ENCODE results near the gene PHF14.

Gene PHF14

GRCh38 chr7:11153694-11154093, 180.0 kb downstream of the PHF14 start:
- DNase-seq = no peak
- Histone ChIP-seq H3K9me3 (replicated peaks; ENCODE audit: insufficient read depth, low read length) (no peaks in the 10 kb centered on the region), H2AFZ (ENCODE audit: low read length) (no peak overlapping the region), H3K9me2 (replicated peaks; ENCODE audit: insufficient read depth, low read length) (no peaks in the 10 kb centered on the region), H3K4me2 (ENCODE audit: low read depth, low read length) (no peak overlapping the region), H3K4me3 (ENCODE audit: low read length) (no peak overlapping the region), H3K79me2 (ENCODE audit: low read length) (no peaks in the 10 kb centered on the region), H3K36me3 (replicated peaks; ENCODE audit: insufficient read depth, low read length) (no peaks in the 10 kb centered on the region), H3K27ac (ENCODE audit: low read length) (no peak overlapping the region), H3K9ac (ENCODE audit: low read length) (no peak overlapping the region), H3K4me1 (ENCODE audit: low read length) (no peaks in the 10 kb centered on the region), H3F3A (ENCODE audit: insufficient read depth, low read length) (no peaks in the 10 kb centered on the region), H3K27me3 (replicated peaks; ENCODE audit: insufficient read depth, low read length) (no peaks in the 10 kb centered on the region), H4K20me1 (ENCODE audit: insufficient read depth, low read length) (no peaks in the 10 kb centered on the region)
- TF ChIP-seq EZH2phosphoT487 (IDR thresholded peaks at IDR 0.05; ENCODE audit: low read length) (no peak), EZH2 (optimal IDR thresholded peaks at IDR 0.05; ENCODE audit: low read depth, low read length) (no peak), CTCF (IDR thresholded peaks at IDR 0.05; ENCODE audit: low read length) (no peak)

DNA sequence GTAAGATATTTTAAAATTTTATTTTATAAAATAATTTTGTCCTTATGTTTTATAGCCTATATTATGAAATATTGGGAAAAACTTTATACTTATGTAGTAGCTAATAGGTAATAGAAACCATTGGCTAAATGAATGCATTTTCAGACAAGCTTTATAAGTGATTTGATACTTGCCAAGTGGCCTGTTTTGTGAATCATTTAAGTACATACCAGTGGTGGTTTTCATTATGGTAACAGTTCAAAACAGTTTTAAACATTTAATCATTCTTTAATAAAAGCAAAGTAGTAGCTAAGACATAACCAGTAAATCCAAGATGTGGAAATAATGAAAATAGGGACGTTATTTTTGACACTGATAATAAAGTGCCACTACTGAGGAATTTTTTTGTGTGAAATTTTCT, 182.2 kb downstream of the PHF14 start:
- H3K36me3 ChIP-seq (replicated peaks; ENCODE audit: insufficient read depth, low read length) = no peaks in the 10 kb centered on the region
- no peaks in the 10 kb centered on the region for H3K4me1 ChIP-seq (ENCODE audit: low read length)
- no peak overlapping the region for H3K4me3 ChIP-seq (ENCODE audit: low read length)
- H3K9me2 ChIP-seq (replicated peaks; ENCODE audit: insufficient read depth, low read length) = no peaks in the 10 kb centered on the region
- H3K27me3 ChIP-seq (replicated peaks; ENCODE audit: insufficient read depth, low read length) = no peaks in the 10 kb centered on the region
- H3K9ac ChIP-seq (ENCODE audit: low read length) = no peak overlapping the region
- TF ChIP-seq EZH2 (optimal IDR thresholded peaks at IDR 0.05; ENCODE audit: low read depth, low read length) = no peak
- no peaks in the 10 kb centered on the region for H3K79me2 ChIP-seq (ENCODE audit: low read length)
- H3K9me3 ChIP-seq (replicated peaks; ENCODE audit: insufficient read depth, low read length) = no peaks in the 10 kb centered on the region
- H3K27ac ChIP-seq (ENCODE audit: low read length) = no peak overlapping the region
- DNase-seq = no peak
- H4K20me1 ChIP-seq (ENCODE audit: insufficient read depth, low read length) = no peaks in the 10 kb centered on the region
- H3K4me2 ChIP-seq (ENCODE audit: low read depth, low read length) = no peak overlapping the region
- no peaks in the 10 kb centered on the region for H3F3A ChIP-seq (ENCODE audit: insufficient read depth, low read length)
- H2AFZ ChIP-seq (ENCODE audit: low read length) = no peak overlapping the region

GRCh38 chr7:11161499-11161898, 187.8 kb downstream of the PHF14 start:
- H3K27ac ChIP-seq (ENCODE audit: low read length) = no peak overlapping the region
- H3K4me2 ChIP-seq (ENCODE audit: low read depth, low read length) = no peak overlapping the region
- H3K36me3 ChIP-seq (replicated peaks; ENCODE audit: insufficient read depth, low read length) = no peaks in the 10 kb centered on the region; the same call in 1 of the 2 replicates
- H3K9me2 ChIP-seq (replicated peaks; ENCODE audit: insufficient read depth, low read length) = no peaks in the 10 kb centered on the region
- no peak overlapping the region for H3K9ac ChIP-seq (ENCODE audit: low read length)
- TF ChIP-seq EZH2phosphoT487 (IDR thresholded peaks at IDR 0.05; ENCODE audit: low read length) = no peak
- no peak for TF ChIP-seq CTCF (IDR thresholded peaks at IDR 0.05; ENCODE audit: low read length)
- TF ChIP-seq EZH2 (optimal IDR thresholded peaks at IDR 0.05; ENCODE audit: low read depth, low read length) = no peak
- H3K79me2 ChIP-seq (ENCODE audit: low read length) = no peaks in the 10 kb centered on the region
- H3K9me3 ChIP-seq (replicated peaks; ENCODE audit: insufficient read depth, low read length) = no peaks in the 10 kb centered on the region
- no peak for DNase-seq
- H3K4me1 ChIP-seq (ENCODE audit: low read length) = no peaks in the 10 kb centered on the region
- no peaks in the 10 kb centered on the region for H4K20me1 ChIP-seq (ENCODE audit: insufficient read depth, low read length)
- H2AFZ ChIP-seq (ENCODE audit: low read length) = no peak overlapping the region
- H3F3A ChIP-seq (ENCODE audit: insufficient read depth, low read length) = no peaks in the 10 kb centered on the region
- H3K4me3 ChIP-seq (ENCODE audit: low read length) = no peak overlapping the region
- H3K27me3 ChIP-seq (replicated peaks; ENCODE audit: insufficient read depth, low read length) = no peaks in the 10 kb centered on the region

- Histone ChIP-seq H4K20me1 (ENCODE audit: insufficient read depth, low read length) (no peaks in the 10 kb centered on the region), H3K9me2 (replicated peaks; ENCODE audit: insufficient read depth, low read length) (no peaks in the 10 kb centered on the region), H3K4me3 (ENCODE audit: low read length) (no peak overlapping the region), H3K79me2 (ENCODE audit: low read length) (no peaks in the 10 kb centered on the region), H3K27me3 (replicated peaks; ENCODE audit: insufficient read depth, low read length) (no peaks in the 10 kb centered on the region), H3K4me1 (ENCODE audit: low read length) (no peaks in the 10 kb centered on the region), H3F3A (ENCODE audit: insufficient read depth, low read length) (no peaks in the 10 kb centered on the region), H3K4me2 (ENCODE audit: low read depth, low read length) (no peak overlapping the region), H2AFZ (ENCODE audit: low read length) (no peak overlapping the region), H3K36me3 (replicated peaks; ENCODE audit: insufficient read depth, low read length) (no peaks in the 10 kb centered on the region; the same call in 1 of the 2 replicates), H3K9ac (ENCODE audit: low read length) (no peak overlapping the region), H3K27ac (ENCODE audit: low read length) (no peak overlapping the region), H3K9me3 (replicated peaks; ENCODE audit: insufficient read depth, low read length) (no peaks in the 10 kb centered on the region)
- DNase-seq = no peak
- TF ChIP-seq CTCF (IDR thresholded peaks at IDR 0.05; ENCODE audit: low read length) (no peak), EZH2 (optimal IDR thresholded peaks at IDR 0.05; ENCODE audit: low read depth, low read length) (no peak), EZH2phosphoT487 (IDR thresholded peaks at IDR 0.05; ENCODE audit: low read length) (no peak)
These were observed 189.5 kb downstream of the PHF14 start for GRCh38 chr7:11163220-11163619.

Data from MM.1S (cell line).